GM19438 (cell line): Measurements from ENCODE around the gene MEGF10.
"Not testable (repeated sequence)": the region's sequence is repeated elsewhere in the genome, so short reads cannot be mapped to it uniquely, and the experiment has no call there.

Experiments
- ATAC-seq: cut with Tn5 transposase; IDR thresholded peaks from one replicate; pipeline ENCODE4 v1.9.1; 2021; ENCODE audit warnings: low read depth; ENCODE audit not compliant: unreplicated experiment

MEGF10 gene

GRCh38 chr5:127297348-127298035, 6.9 kb downstream of the MEGF10 start:
- ATAC-seq: no peak

- ATAC-seq: no peak
These were observed 7.4 kb downstream of the MEGF10 start for GRCh38 chr5:127298036-127298429.

- no peak for ATAC-seq
These were observed 8.1 kb downstream of the MEGF10 start for GRCh38 chr5:127298656-127299055.

- no peak for ATAC-seq
These were observed 9.1 kb downstream of the MEGF10 start for GRCh38 chr5:127299678-127300077.

GRCh38 chr5:127302509-127302908, 11.9 kb downstream of the MEGF10 start:
- no peak for ATAC-seq

- no peak for ATAC-seq
These were observed 12.8 kb downstream of the MEGF10 start for GRCh38 chr5:127303404-127303803.

GRCh38 chr5:127305493-127305892, 14.9 kb downstream of the MEGF10 start:
- no peak for ATAC-seq

GRCh38 chr5:127306036-127306435, 15.4 kb downstream of the MEGF10 start:
- no peak for ATAC-seq

GRCh38 chr5:127306647-127307046, 16.1 kb downstream of the MEGF10 start:
- ATAC-seq: no peak

GRCh38 chr5:127307868-127308267, 17.3 kb downstream of the MEGF10 start:
- no peak for ATAC-seq

GRCh38 chr5:127308325-127308724, 17.7 kb downstream of the MEGF10 start:
- ATAC-seq: not testable (repeated sequence)

GRCh38 chr5:127308945-127309344, 18.3 kb downstream of the MEGF10 start:
- ATAC-seq: no peak

GRCh38 chr5:127311349-127311748, 20.8 kb downstream of the MEGF10 start:
- no peak for ATAC-seq

GRCh38 chr5:127311781-127312525, 21.4 kb downstream of the MEGF10 start:
- ATAC-seq: no peak

- no peak for ATAC-seq
These were observed 22.8 kb downstream of the MEGF10 start for GRCh38 chr5:127313379-127313778.

- ATAC-seq: peak; percentile 97
These were observed 23.4 kb downstream of the MEGF10 start for GRCh38 chr5:127313847-127314473.

- no peak for ATAC-seq
These were observed 25.4 kb downstream of the MEGF10 start for GRCh38 chr5:127316011-127316410.

- ATAC-seq: not testable (repeated sequence)
These were observed 26.8 kb downstream of the MEGF10 start for GRCh38 chr5:127317385-127317784.

- peak; percentile 96 for ATAC-seq
These were observed 29.7 kb downstream of the MEGF10 start for GRCh38 chr5:127320032-127320965.

- ATAC-seq: no peak
These were observed 30.9 kb downstream of the MEGF10 start for GRCh38 chr5:127321465-127321864.

- ATAC-seq: no peak
These were observed 31.8 kb downstream of the MEGF10 start for GRCh38 chr5:127322403-127322802.
